ENCODE results near the gene BCAS3.
"Not testable (repeated sequence)": the region's sequence is repeated elsewhere in the genome, so short reads cannot be mapped to it uniquely, and the experiment has no call there.

The BCAS3 gene

GRCh38 chr17:61239953-61240352 is 562.3 kb downstream of the BCAS3 start:
- DNase-seq: no peak

GRCh38 chr17:61240851-61241468 is 563.3 kb downstream of the BCAS3 start:
- no peak for DNase-seq

GRCh38 chr17:61244988-61245387 is 567.3 kb downstream of the BCAS3 start:
- DNase-seq: not testable (repeated sequence)

- DNase-seq: no peak
These were observed 568.1 kb downstream of the BCAS3 start for GRCh38 chr17:61245706-61246135.

- DNase-seq: no peak
These were observed 569.8 kb downstream of the BCAS3 start for GRCh38 chr17:61247439-61247838.

GRCh38 chr17:61248399-61248798 is 570.7 kb downstream of the BCAS3 start:
- DNase-seq: no peak

- no peak for DNase-seq
These were observed 572.1 kb downstream of the BCAS3 start for GRCh38 chr17:61249649-61250299.

- no peak for DNase-seq
These were observed 572.8 kb downstream of the BCAS3 start for GRCh38 chr17:61250335-61250890.

GRCh38 chr17:61251939-61252865 is 574.6 kb downstream of the BCAS3 start:
- no peak for DNase-seq

- DNase-seq: no peak
These were observed 575.7 kb downstream of the BCAS3 start for GRCh38 chr17:61253362-61253761.

GRCh38 chr17:61253937-61254574 is 576.4 kb downstream of the BCAS3 start:
- DNase-seq: no peak

- no peak for DNase-seq
These were observed 577.3 kb downstream of the BCAS3 start for GRCh38 chr17:61254904-61255303.

GRCh38 chr17:61255647-61256046 is 578.0 kb downstream of the BCAS3 start:
- no peak for DNase-seq

GRCh38 chr17:61259360-61259759 is 581.7 kb downstream of the BCAS3 start:
- DNase-seq: no peak

- no peak for DNase-seq
These were observed 582.6 kb downstream of the BCAS3 start for GRCh38 chr17:61260071-61260797.

- DNase-seq: no peak
These were observed 583.5 kb downstream of the BCAS3 start for GRCh38 chr17:61261001-61261637.

- DNase-seq: no peak
These were observed 587.7 kb downstream of the BCAS3 start for GRCh38 chr17:61265397-61265796.

GRCh38 chr17:61267847-61268246 is 590.2 kb downstream of the BCAS3 start:
- DNase-seq: no peak

GRCh38 chr17:61275395-61275794 is 597.7 kb downstream of the BCAS3 start:
- no peak for DNase-seq

- DNase-seq: no peak
These were observed 599.2 kb downstream of the BCAS3 start for GRCh38 chr17:61276806-61277205.

GRCh38 chr17:61279476-61280145 is 602.0 kb downstream of the BCAS3 start:
- DNase-seq: no peak
